ENCODE measurements around the gene CEP152. TPM values are rescaled to one million over a fixed set of nuclear protein-coding genes. Genes with fewer than 3 reads are reported as not detected.

CEP152 gene
- total RNA-seq, 6 experiments from 2014 or later, result 0.93 to 40.3 (median 2.0) TPM

GRCh38 chr15:48842501-48842900 is 31.6 kb upstream of the CEP152 start:
- 86% methylated on average over 4 of the region's 6 CpGs for WGBS (ENCODE audit: insufficient coverage, low coverage, low lambda C conversion rate, missing lambda C conversion rate)
- Histone ChIP-seq H3K9me3 (no peaks in the 10 kb centered on the region), H3K4me1 (no peaks in the 10 kb centered on the region), H3K27me3 (no peaks in the 10 kb centered on the region), H3K4me3 (no peak overlapping the region), H3K36me3 (no peaks in the 10 kb centered on the region), H3K27ac (no peak overlapping the region)
- ATAC-seq (no peak), DNase-seq (no peak)
- TF ChIP-seq, protein P1, sequence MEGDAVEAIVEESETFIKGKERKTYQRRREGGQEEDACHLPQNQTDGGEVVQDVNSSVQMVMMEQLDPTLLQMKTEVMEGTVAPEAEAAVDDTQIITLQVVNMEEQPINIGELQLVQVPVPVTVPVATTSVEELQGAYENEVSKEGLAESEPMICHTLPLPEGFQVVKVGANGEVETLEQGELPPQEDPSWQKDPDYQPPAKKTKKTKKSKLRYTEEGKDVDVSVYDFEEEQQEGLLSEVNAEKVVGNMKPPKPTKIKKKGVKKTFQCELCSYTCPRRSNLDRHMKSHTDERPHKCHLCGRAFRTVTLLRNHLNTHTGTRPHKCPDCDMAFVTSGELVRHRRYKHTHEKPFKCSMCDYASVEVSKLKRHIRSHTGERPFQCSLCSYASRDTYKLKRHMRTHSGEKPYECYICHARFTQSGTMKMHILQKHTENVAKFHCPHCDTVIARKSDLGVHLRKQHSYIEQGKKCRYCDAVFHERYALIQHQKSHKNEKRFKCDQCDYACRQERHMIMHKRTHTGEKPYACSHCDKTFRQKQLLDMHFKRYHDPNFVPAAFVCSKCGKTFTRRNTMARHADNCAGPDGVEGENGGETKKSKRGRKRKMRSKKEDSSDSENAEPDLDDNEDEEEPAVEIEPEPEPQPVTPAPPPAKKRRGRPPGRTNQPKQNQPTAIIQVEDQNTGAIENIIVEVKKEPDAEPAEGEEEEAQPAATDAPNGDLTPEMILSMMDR (IDR thresholded peaks at IDR 0.05), result no peak
- no peak for TF ChIP-seq POLR2A (IDR thresholded peaks at IDR 0.05)
- intact Hi-C loops (cut with DNase I), result no loop called here

DNA sequence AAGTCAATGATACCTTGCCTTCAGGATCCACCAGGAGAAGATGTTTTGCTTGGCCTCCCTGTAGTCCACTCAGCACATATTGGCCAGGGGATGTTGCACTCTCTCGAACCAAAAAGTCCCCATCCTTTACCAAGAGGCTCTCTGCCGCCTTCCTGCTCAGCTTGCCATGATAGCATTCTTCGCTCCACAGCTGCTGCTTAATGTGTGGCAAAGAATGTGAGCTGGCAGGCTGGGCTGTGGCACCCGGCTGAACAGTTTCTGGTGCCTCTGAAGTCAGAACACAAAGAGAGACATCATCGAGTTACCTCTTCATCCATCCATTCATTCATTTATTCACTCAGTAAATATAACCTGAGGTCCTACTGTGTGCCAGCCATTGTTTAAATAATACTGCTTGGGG is 23.9 kb upstream of the CEP152 start:
- DNase-seq, result no peak
- Histone ChIP-seq H3K4me1 (no peaks in the 10 kb centered on the region), H3K27ac (no peak overlapping the region), H3K9me3 (no peaks in the 10 kb centered on the region), H3K27me3 (no peaks in the 10 kb centered on the region), H3K4me3 (no peak overlapping the region), H3K36me3 (no peaks in the 10 kb centered on the region)
- intact Hi-C loops (cut with DNase I), result no loop called here
- no peak for ATAC-seq
- 59% methylated on average over 4 of the region's 5 CpGs for WGBS (ENCODE audit: insufficient coverage, low coverage, low lambda C conversion rate, missing lambda C conversion rate)
- no peak for TF ChIP-seq POLR2A (IDR thresholded peaks at IDR 0.05)
- TF ChIP-seq, protein P1 (IDR thresholded peaks at IDR 0.05), result no peak

- TF ChIP-seq, protein P1 (IDR thresholded peaks at IDR 0.05), result no peak
- TF ChIP-seq POLR2A (IDR thresholded peaks at IDR 0.05), result no peak
- H3K4me3 ChIP-seq, result no peak overlapping the region
- no peaks in the 10 kb centered on the region for H3K4me1 ChIP-seq
- no peaks in the 10 kb centered on the region for H3K27me3 ChIP-seq
- H3K9me3 ChIP-seq, result no peaks in the 10 kb centered on the region
- H3K36me3 ChIP-seq, result no peaks in the 10 kb centered on the region
- no peak for DNase-seq
- intact Hi-C loops (cut with DNase I), result no loop called here
- no peak overlapping the region for H3K27ac ChIP-seq
- ATAC-seq, result no peak
Observed at GRCh38 chr15:48833526-48834239, 22.8 kb upstream of the CEP152 start.

- intact Hi-C loops (cut with DNase I), result no loop called here
- no peaks in the 10 kb centered on the region for H3K36me3 ChIP-seq
- H3K4me3 ChIP-seq, result no peak overlapping the region
- TF ChIP-seq, protein P1 (IDR thresholded peaks at IDR 0.05), result no peak
- no peak for TF ChIP-seq POLR2A (IDR thresholded peaks at IDR 0.05)
- no peaks in the 10 kb centered on the region for H3K4me1 ChIP-seq
- no peak for DNase-seq
- H3K9me3 ChIP-seq, result no peaks in the 10 kb centered on the region
- no peaks in the 10 kb centered on the region for H3K27me3 ChIP-seq
- no peak for ATAC-seq
- no peak overlapping the region for H3K27ac ChIP-seq
Observed at GRCh38 chr15:48832648-48833047, 21.8 kb upstream of the CEP152 start.

GRCh38 chr15:48828906-48829305 is 18.0 kb upstream of the CEP152 start:
- intact Hi-C loops (cut with DNase I), result no loop called here
- Histone ChIP-seq H3K4me1 (no peaks in the 10 kb centered on the region), H3K27me3 (no peaks in the 10 kb centered on the region), H3K27ac (no peak overlapping the region), H3K4me3 (no peak overlapping the region), H3K36me3 (no peaks in the 10 kb centered on the region), H3K9me3 (no peaks in the 10 kb centered on the region)
- no peak for DNase-seq
- ATAC-seq, result no peak
- TF ChIP-seq, protein P1 (IDR thresholded peaks at IDR 0.05), result no peak
- TF ChIP-seq POLR2A (IDR thresholded peaks at IDR 0.05), result no peak

Measured in right lobe of liver (tissue), 6 donors.